Islet of Langerhans (tissue), 1 donor: ENCODE results near the gene APBA3.

Experiments
- FAIRE-seq: peaks from one replicate; lab custom pipeline; 2011; peaks lifted over from hg19 to GRCh38; lab: Jason Lieb, UNC

APBA3 gene

GRCh38 chr19:3745363-3746045, 16.0 kb downstream of the APBA3 start:
- FAIRE-seq: no peak

- no peak for FAIRE-seq
Measured at GRCh38 chr19:3743486-3743885, 18.0 kb downstream of the APBA3 start.

- FAIRE-seq: no peak
Measured at GRCh38 chr19:3740431-3740830, 21.1 kb downstream of the APBA3 start.

- FAIRE-seq: no peak
Measured at GRCh38 chr19:3738477-3739220, 22.8 kb downstream of the APBA3 start.

GRCh38 chr19:3737487-3738205, 23.8 kb downstream of the APBA3 start:
- FAIRE-seq: no peak

GRCh38 chr19:3736106-3736724, 25.3 kb downstream of the APBA3 start:
- FAIRE-seq: no peak

- FAIRE-seq: no peak
Measured at GRCh38 chr19:3734310-3734600, 27.2 kb downstream of the APBA3 start.

GRCh38 chr19:3733549-3734309, 27.8 kb downstream of the APBA3 start:
- no peak for FAIRE-seq

- no peak for FAIRE-seq
Measured at GRCh38 chr19:3732108-3732507, 29.4 kb downstream of the APBA3 start.

- FAIRE-seq: no peak
Measured at GRCh38 chr19:3730457-3730958, 31.0 kb downstream of the APBA3 start.

- no peak for FAIRE-seq
Measured at GRCh38 chr19:3725640-3726310, 35.7 kb downstream of the APBA3 start.

GRCh38 chr19:3725121-3725520, 36.4 kb downstream of the APBA3 start:
- FAIRE-seq: no peak

- FAIRE-seq: no peak
Measured at GRCh38 chr19:3723883-3724282, 37.6 kb downstream of the APBA3 start.

- no peak for FAIRE-seq
Measured at GRCh38 chr19:3723110-3723488, 38.4 kb downstream of the APBA3 start.

GRCh38 chr19:3722443-3723109, 38.9 kb downstream of the APBA3 start:
- no peak for FAIRE-seq

GRCh38 chr19:3721887-3722442, 39.5 kb downstream of the APBA3 start:
- FAIRE-seq: no peak

GRCh38 chr19:3721131-3721886, 40.2 kb downstream of the APBA3 start:
- FAIRE-seq: no peak

- no peak for FAIRE-seq
Measured at GRCh38 chr19:3720349-3720917, 41.1 kb downstream of the APBA3 start.

GRCh38 chr19:3719868-3720267, 41.6 kb downstream of the APBA3 start:
- FAIRE-seq: no peak
